HG03280 (cell line): ENCODE results near the gene GCH1.
"Not testable (repeated sequence)": the region's sequence is repeated elsewhere in the genome, so short reads cannot be mapped to it uniquely, and the experiment has no call there.

ENCODE experiments used
- ATAC-seq: cut with Tn5 transposase; IDR thresholded peaks from one replicate; pipeline ENCODE4 v1.9.1; 2021; ENCODE audit warnings: mild to moderate bottlenecking, moderate library complexity; ENCODE audit not compliant: unreplicated experiment

GCH1 gene

DNA sequence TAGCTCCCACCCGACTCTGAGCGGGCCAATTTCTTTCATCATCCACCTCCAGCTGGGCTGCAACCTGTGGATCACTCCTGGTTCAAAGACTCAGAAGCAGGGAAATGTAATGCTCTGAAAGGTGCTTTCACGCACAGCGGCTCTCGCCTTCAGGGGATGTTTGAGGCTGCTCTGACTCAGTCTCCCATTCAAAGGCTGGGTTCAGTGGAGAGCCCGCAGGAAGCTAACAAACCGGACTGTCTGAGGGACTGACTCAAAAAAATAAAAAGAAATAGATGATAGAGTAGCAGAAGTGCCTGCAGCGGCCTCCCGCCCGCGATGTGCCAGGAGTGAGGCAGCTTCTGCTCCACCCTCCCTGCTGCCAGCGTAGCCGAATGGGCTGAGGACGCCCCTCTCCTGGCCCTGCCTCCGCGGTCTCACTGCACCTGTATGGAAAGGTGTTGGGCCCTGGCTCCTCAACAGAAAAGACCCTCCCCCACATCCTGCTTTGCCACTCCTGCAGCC, 98.0 kb downstream of the GCH1 start:
- ATAC-seq, result no peak

DNA sequence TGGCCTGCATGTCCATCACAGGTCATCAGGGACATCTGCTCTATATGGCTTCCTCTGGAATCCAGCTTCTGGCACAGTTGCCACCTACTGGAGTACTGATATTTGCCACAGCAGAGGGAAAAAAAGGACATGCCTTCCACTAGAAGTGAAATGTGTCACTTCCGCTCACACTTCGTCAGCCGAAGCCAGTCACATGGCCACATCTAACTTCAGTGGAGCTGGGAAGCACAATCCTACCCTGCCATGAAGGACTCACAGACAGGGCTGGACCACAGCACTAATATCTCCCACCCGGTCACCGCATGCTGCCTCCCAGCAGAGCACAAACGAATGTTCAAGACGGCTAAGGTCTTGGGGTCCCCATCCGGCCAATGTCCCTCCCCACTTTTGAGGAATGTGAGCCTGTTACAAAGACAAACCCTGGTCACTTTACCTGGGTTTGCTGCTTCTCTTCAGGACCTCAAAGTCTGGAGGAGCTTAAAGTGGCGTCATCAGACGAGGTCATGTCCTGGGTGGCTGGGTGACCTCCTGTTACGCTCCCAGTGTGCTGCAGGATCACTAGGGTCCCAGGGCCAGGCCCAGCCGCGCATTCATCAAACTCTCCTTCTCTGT, 98.6 kb downstream of the GCH1 start:
- ATAC-seq, result no peak

DNA sequence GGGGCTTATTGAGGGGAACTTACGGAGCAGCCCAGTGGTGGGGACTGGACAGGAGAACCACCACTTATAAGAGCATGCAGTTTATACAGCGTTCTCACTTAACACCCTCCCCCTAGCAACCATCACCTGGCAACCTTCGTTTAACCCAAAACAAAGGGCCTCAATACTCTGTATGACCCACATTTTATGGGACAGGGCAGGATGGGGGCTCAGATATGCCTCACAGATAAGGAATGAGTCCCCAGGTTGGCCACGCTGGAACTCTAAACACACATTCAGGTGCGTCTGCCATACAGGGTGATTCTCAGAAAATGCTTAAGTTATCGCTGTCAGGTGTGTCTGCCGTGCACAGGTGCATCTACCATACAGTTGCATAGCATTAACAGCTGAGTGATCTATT, 99.2 kb downstream of the GCH1 start:
- no peak for ATAC-seq

DNA sequence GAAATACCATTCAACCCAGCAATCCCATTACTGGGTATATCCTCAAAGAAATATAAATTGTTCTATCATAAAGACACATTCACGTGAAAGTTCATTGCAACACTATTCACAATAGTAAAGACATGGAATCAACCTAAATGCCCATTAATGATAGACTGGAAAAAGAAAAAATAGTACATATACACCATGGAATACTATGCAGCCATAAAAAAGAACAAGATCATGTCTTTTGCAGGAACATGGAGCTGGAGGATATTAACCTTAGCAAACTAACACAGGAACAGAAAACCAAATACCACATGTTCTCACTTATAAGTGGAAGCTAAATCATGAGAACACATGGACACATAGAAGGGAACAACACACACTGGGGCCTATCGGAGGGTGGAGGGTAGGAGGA, 101.1 kb downstream of the GCH1 start:
- ATAC-seq, result not testable (repeated sequence)

DNA sequence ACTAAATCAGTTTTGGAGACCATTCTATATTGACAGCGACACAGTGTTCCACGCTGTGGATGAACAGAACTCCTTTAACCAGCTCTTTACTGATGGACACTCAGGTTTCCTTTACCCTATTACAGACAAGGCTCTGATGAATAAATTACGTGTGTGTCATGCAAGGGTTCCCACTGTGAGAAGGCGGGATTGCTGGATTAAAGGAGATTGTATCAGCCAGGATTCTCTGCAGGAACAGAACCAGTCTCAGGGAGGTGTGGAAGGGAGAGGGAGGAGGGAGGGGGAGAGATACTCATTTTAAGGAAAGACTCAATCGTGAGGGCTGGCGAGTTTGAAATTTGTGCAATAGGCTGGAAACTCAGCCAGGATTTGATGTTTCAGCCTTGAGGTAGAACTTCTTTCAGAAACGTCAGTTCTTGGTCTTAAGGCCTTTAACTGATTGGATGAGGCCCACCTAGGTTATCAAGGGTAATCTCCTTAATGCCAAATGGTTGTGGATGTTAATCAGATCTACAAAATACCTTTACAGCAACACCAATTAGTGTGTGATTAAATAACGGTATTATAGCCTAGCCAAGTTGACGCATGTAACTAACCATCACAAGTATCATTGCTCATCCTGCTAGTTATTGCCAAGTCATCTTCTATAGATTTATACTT, 104.0 kb downstream of the GCH1 start:
- no peak for ATAC-seq

DNA sequence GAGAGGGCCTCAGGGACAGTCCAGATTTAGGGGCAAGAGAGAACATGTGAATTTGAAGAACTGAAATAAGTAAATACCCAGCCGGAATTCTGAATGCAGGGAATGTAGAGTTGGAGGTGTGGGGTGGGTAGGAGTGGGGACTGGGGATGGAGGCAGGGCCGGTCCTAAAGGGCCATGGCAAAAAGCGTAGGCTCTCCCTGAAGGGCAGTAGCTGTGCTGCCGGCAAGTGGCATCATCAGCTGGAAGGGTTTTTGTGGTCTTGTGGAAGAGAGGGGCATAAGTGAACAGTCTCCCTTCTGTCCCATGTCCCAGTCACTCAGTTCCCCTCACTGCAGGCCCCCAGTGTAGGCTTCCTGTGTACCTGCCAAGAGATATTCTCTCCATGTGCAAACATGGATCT, 104.6 kb downstream of the GCH1 start:
- ATAC-seq, result no peak

DNA sequence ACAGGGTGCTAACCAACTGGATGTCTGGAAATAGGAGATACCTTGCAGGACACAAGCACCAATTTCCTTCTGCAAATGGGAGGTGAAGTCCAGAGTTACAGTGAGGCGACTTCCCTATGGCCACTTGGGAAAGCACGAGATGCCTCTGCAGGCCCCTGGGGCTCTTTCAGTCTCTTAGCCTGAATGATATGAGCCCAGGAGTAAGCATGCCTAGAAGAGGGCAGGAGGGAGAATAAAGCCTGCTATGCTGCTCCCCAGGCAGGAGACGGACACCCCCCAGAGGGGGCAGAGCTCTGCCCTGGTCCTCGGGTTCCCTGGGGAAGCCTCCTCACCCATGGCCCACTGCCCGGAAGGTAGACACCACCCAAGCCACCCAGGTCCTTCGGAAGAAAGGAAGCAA, 105.1 kb downstream of the GCH1 start:
- no peak for ATAC-seq

DNA sequence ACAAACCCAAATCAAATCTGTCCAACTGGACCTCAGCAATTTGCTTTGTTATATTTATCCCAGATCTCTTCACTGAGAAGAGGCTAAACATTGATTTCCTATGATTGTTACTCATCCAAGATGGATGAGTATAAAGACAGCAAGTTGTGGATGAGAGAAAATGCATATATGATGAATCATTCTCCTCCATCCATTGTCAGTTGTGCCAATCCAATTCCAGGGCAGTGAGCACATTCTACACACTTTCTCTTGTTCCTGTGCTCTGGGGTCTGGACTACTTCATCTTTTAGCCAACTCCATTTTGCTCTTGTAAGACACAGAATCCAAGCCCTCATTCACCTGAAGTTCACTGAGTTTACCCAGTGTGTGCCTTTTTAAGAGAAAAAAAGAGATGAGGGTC, 105.7 kb downstream of the GCH1 start:
- no peak for ATAC-seq

DNA sequence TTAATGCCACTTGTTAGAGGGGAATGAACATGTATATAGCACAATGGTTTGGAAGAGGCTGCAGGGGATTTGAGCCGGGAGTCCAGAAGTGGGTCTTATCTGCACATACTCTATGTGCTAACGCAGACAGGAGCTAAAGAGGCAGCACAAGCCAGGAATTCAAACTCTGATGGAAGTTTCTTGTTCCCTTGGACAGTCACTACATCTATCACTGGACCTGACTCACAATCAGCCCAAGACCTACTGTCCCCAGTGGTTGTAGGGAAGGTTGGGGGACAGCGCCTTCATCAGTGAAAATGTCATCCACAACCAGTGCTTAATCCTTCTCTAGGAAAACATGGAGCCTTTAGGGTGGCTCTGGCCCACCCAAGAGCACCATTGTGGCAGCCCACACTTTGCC, 107.8 kb downstream of the GCH1 start:
- ATAC-seq, result no peak

DNA sequence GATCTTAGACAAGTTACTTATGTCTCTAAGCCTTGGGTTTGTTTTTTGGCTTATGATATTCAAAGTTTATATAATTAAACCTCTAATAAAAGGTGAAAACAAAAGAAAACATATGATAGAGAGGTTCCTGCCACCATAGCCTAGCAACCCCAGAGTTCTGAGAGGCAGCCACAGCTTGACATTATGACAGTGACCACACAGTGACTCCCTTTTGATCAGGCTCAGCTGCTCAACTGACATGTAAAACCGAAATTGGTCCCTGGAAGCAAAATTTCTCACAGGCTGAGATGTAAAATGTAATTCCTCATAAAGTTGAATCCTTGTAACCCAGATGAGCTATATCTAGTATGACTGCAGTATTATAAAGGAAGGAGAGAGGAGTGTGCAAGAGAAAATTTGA, 108.5 kb downstream of the GCH1 start:
- ATAC-seq, result no peak

DNA sequence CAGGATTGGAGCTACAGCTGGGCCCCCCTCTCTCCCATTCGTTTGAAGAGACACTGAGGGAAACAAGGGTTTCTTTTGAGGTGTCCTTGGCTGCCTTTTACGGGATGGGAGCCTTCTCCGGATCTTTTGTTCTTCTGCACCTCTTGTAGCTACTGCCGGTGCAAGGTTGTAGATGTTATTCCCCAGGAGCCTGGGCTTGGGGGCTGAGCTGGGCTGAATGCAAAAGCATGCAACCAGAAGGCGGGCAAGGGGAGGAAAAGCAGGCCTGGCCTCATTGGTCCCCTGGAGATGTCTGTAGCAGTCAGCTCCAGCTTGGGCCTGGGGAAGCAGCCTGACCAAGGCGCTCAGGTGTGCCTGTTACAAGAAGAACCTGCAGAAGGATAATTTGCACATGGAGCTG, 110.3 kb downstream of the GCH1 start:
- no peak for ATAC-seq
